WTC11 (cell line): Measurements from ENCODE around the gene RPS8.
"Not testable (repeated sequence)": the region's sequence is repeated elsewhere in the genome, so short reads cannot be mapped to it uniquely, and the experiment has no call there.

ENCODE experiments used
- CTCF ChIP-seq: fragments of 200-600 bp; IDR thresholded peaks from 2 replicates; pipeline ENCODE4 v1.8.0; 2022; ENCODE audit warnings: antibody characterized with exemption
- ZNF138 ChIP-seq: sonication (generic); formaldehyde crosslinking; conservative IDR thresholded peaks from 2 replicates; pipeline ENCODE4 v1.8.1; 2022; ENCODE audit warnings: mild to moderate bottlenecking, moderate library complexity, missing genetic modification reagents
- ZNF532 ChIP-seq: fragments of 250-450 bp; sonication (Bioruptor Pico); IDR thresholded peaks from 2 replicates; pipeline ENCODE4 v1.9.0; 2021; ENCODE audit warnings: mild to moderate bottlenecking, borderline replicate concordance

DNA sequence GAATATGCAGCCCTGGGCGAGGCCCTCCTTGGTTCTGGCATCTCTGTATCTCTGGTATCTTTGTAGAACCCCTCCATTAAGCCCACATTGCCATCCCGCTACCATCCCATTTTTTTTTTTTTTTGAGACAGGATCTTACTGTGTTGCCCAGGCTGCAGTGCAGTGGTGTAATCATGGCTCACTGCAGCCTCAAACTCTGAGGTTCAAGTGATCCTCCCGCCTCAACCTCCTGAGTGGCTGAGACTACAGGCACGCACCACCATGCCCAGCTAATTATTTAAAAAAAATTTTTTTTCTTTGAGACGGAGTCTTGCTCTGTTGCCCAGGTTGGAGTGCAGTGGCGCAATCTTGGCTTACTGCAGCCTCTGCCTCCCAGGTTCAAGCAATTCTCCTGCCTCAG is 49.1 kb downstream of the RPS8 start:
- not testable (repeated sequence) for TF ChIP-seq ZNF138 (CRISPR knock-in tag); ZNF532 (CRISPR knock-in tag); CTCF
